NCI-H510A (cell line): ENCODE data around the gene SIX6.
A peak's percentile ranks its signal among the peaks of the same experiment; 100 is the strongest.

Experiments used
- DNase-seq: peaks from one replicate; lab custom pipeline; 2025; lab: John Stamatoyannopoulos, UW

The SIX6 gene

GRCh38 chr14:60514378-60514740 lies 5.4 kb downstream of the SIX6 start:
- DNase-seq = peak; percentile 9

- peak; percentile 60 for DNase-seq
These were observed 6.0 kb downstream of the SIX6 start for GRCh38 chr14:60514741-60515491.

GRCh38 chr14:60515511-60516289 lies 6.8 kb downstream of the SIX6 start:
- no peak for DNase-seq

GRCh38 chr14:60532442-60532841 lies 23.5 kb downstream of the SIX6 start:
- no peak for DNase-seq

- no peak for DNase-seq
These were observed 28.7 kb downstream of the SIX6 start for GRCh38 chr14:60537663-60538062.

GRCh38 chr14:60544659-60545058 lies 35.7 kb downstream of the SIX6 start:
- DNase-seq = no peak

- DNase-seq = no peak
These were observed 44.9 kb downstream of the SIX6 start for GRCh38 chr14:60553808-60554207.

- peak; percentile 23 for DNase-seq
These were observed 53.1 kb downstream of the SIX6 start for GRCh38 chr14:60561845-60562746.
